ENCODE measurements around the gene RGS7BP.
"Not testable (repeated sequence)": the region's sequence is repeated elsewhere in the genome, so short reads cannot be mapped to it uniquely, and the experiment has no call there.

Gene RGS7BP

GRCh38 chr5:64505769-64506566, at the start of gene RGS7BP:
RGS7BP (plus strand) TSS chr5:64506015; CDS start chr5:64506625, 610 bp downstream.
- no peak for DNase-seq

- DNase-seq = no peak
These were observed 48.0 kb upstream of the RGS7BP start for GRCh38 chr5:64457846-64458245.

DNA sequence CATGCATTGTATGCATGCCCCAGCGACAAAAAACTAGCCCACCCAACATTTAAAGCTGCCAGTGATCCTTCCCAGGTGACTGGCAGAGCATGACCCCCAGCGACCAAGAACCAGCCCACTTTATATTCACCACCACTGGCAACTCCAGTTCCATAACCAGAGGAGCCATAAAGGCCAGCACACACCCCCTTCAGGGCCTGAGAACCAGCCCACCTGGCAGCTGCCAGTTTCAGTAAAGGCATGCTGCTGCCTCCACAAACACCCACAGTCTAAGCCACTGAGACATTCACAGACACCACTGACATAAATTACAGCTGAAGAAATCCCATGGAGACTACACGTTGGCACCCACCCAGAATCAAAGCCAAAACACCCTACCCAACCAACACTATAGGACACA, 46.9 kb upstream of the RGS7BP start:
- no peak for DNase-seq

DNA sequence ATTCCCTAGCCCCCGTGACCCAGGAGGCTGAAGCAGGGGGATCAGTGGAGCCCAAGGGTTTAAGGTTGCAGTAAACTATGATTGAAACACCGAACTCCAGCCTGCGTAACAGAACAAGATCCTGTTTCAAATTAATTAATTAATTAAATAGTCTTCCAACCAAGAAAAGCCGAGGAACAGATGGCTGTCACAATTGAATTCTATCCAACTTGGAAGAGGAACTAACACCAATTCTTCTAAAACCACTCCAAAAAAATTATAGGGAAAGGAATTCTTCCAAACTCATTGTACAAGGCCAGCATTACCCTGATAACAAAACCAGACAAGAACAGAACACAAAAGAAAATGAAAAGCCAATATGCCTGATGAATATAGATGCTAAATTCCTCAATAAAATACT, 43.4 kb upstream of the RGS7BP start:
- no peak for DNase-seq

- no peak for DNase-seq
These were observed 19.7 kb upstream of the RGS7BP start for GRCh38 chr5:64486163-64486562.

DNA sequence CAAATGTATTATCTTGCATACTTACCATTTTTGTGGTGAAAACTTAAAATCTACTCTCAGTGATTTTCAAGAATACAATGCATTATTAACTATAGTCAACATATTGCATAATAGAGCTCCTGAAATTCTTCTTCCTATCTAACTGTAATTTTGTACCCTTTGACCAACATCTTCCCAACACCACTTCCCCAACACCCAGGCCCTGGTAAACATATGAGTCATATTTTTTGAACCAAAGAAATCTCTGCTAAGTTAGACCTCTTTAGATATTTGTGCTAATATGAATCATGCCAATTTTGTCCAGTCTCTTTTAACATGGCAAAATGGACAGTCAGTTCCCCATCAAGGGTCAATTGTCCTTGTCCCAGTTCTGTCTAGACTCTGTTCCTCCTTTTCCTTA, 18.5 kb upstream of the RGS7BP start:
- DNase-seq = no peak

DNA sequence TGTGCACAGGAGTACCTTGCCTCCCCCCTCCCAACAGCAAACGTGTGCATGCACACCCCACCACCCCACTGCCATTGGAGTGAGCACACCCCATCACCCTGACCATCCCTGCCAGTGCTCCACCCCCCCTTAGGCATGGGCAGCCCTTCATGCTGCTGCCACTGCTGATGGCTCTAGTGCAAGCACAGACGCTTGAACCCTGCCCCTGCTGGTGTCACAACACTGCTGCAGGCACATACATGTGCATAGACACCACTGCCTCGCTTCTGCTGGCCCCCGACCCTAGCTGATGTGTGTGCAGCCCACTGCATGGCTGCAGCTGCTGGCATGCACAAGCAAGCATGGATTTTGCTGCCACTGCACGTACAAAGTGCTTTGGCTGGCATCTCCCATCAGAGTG, 16.0 kb upstream of the RGS7BP start:
- no peak for DNase-seq

DNA sequence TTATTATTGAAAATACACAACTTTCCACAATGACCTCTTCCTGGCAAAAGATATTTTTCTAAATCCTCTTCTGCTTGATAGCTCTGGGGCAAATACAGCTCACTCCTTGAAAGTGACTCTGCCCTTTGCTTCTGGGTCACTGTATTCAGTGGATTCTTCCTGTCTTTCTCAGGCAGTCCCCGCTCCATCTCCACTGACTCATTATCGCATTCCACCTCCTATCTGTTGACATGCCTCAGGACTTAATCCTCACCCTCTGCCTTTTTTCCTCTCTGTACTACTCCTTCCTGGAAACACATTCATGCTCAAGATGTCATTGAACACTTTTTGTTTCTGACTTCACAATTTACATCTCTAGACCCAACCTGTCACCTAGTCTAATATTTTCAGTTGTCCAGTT, 8.4 kb upstream of the RGS7BP start:
- no peak for DNase-seq

GRCh38 chr5:64502196-64502595, 3.6 kb upstream of the RGS7BP start:
- DNase-seq = no peak

DNA sequence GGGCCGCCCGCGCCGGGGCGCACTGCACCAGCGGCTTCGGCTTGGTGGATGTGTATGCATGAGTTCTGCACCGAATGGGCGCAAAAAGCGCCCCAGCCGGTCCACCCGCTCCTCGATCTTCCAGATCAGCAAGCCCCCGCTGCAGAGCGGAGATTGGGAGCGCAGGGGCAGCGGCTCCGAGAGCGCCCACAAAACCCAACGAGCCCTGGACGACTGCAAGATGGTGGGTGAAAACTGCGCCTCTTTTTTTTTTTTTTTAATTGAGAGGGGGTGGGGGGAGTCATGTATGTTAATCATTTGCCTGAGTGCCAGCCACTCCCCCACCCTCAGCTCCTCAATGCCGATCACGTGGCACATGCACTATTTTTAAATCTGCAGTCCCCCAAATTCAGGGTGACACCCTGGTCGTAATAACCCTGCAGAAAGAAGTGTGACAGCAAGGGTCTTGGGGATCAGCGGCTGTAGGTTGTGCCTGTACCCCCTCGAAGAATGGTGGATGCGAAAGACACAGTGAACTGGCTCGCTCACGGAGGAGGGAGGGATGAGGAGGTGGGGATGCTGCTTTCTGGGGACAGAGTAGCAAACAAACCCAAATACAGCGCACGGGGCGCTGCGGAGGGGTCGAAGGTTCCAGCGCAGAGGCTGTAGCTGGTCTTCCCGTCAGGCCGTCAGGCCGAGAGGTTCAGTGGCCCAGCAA, 900 bp downstream of the RGS7BP start:
- no peak for DNase-seq

DNA sequence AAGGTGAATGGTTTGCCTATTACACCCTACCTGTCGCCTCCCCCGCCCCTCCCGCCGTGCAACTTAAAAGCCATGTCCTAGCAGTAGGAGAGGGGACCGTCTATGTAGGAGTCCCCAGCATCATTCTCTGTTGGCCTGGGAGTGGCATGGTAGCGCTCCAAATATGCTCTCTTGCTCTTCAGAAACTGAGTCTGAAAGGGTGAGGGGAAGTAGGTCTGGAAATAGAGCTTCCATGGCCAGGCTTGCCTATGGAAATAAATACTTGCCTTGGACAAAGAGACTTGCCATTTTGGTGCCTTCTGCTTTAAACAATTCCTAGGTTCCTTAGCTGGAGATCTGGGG, 1.4 kb downstream of the RGS7BP start:
- DNase-seq = no peak

DNA sequence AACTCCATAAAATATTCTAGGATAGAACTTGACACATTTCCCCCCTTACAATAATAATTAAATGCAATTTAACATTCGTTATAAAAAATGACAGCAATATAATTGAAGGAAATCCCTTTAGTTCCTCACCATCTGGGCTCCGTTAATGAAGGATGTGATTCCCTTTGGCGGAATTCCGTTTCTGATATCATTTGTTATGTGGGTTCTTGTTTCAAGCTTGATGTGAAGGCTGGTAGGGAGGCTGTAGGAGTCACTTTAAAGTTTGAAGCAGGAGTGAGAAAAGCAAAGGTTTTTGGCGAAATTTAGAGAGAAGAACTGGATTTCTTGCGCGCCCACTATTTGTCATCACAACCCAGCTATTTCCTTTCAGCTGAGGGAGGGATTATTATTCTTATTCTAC, 4.0 kb downstream of the RGS7BP start:
- no peak for DNase-seq

DNA sequence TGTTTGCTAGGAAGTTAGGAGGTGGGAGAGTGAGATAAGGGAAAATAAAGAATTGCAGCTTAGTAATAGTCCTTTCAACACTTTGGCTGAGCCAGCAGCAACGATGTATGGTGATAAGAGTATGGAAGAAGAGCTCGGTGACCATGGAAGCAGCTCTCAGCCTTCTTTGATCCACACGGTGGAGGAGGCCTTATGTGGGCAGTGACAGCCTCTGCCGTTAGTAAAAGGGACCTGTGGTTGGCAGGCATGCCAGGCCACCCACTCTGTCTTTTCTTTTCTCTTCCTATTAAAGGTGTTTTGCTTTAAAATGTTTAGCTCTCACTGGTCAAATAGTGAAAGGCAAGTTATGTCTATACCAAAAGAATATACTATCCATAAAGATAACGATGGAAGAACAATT, 7.7 kb downstream of the RGS7BP start:
- DNase-seq = no peak

DNA sequence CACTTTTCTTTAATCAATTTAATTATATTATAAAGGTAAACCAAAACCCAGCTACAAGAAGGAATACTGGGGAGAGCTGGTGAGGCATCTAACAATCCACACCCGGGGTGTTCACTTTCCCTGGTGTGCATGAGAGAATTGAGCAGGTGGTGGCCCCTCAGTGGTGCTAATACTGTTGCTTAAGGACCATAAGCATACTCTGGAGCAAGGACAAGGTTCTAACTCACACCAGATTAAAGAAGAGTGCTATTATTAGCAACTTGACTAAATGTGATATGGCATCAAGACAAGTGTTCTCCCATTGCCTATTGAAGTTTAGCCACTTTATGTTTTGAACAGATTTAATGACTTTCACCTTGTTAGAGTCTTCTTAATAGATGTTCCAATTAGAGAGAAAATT, 8.8 kb downstream of the RGS7BP start:
- no peak for DNase-seq

DNA sequence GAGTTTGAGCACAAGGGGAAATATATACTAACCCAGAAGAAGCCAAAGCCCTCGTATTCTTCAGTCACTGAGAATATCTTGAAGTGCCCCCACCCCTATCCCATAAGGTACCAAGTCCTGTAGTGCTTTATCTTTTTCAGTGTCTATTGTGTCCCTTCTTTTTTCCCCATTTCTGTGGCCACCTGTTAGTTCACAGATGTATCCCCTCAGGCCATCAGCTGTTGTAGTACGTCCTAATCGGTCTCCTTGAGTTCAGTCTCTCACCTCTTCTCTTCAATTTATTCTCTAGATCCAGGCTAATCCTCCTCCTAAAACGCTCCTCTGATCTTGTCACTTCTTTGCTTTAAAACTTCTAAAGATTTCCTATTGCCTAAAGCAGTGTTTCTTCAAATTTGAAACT, 10.4 kb downstream of the RGS7BP start:
- DNase-seq = no peak

DNA sequence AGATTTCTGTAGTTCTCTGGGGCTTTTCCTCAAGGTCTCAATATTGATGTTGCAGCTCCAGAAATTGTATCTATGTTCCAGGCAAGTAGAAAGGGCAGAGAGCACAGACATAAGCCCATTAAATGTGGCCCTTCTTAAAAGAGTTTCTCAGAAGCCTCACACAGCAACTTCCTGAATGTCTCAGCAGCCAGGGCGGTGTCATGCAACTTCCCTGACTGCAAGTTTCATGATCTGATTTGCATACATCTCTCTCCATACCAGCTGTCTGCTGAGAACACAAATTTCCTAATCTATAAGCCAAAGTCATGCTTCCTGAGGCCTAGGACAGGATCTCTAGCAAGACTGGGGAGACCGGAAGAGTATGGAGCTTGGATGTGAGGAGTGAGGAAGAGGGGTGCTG, 13.0 kb downstream of the RGS7BP start:
- DNase-seq = no peak

DNA sequence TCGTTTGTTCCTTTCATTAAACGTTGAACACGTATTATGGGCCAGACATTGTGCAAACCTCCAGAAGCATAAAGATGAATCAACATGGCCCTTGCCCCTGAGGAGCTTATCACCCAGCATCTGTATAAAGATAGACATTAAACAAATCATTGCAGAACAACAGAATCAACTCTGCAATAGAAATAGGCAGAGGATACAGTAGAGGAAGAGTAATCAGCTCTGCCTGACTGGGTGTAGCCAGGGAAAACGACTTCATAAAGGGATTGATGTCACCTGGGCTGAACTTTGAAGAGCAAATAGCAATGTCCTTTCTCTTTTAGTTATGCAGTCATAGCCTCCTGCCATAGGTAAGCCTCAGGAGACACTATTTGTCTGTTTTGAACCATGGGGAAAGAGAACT, 13.4 kb downstream of the RGS7BP start:
- DNase-seq = no peak

DNA sequence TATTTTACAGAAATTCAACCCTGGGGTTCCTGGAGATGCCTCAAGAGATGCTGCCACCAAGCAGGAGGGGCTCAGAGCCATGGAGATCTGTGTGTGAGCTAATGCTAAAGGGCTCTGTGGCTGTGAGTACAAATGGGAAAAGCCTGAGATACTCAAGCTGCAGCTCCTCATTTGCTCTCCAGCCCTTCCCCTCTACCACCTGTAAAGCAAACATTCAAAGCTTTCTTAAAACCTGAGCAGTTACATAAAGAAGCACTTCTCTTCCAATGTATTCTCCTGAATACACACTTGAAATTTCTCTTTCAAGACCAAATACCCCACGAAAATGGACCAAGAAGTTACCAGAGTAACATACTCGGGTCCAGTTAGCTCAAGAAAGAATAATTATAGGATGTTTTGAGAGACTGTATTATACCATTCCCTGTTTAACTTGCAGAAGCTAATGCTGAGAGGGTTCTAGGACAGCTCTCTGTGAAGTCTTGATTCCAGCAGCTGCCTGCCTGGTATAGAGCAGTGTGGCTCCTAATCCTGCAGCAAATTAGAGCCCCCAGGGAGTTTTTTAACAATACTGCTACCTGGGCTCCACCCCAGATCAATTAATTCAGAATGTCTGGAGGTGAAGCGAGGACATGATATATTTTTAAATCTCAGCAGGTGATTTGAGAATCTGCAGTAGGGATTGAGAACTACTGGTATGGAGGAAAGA, 21.1 kb downstream of the RGS7BP start:
- no peak for DNase-seq

DNA sequence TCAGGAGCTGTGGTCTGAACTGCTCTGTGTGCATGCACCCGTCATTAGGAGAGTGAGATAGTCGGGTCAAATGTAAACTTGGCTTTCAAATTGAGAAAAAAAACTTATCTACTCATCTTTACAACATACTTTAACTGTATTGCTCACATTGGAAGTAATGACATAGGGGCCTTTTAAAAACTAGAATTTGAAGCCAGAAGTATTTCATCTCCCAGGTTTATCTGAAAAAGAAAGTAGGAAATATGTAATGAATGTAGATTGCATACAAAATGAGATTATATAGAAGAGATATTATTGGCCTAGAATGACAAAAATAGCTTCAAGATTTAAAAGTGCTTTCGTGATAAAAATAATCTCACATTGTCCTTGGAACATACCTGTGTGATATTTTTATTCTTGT, 24.3 kb downstream of the RGS7BP start:
- DNase-seq = no peak

GRCh38 chr5:64532212-64532611, 26.4 kb downstream of the RGS7BP start:
- DNase-seq = no peak

- no peak for DNase-seq
These were observed 26.8 kb downstream of the RGS7BP start for GRCh38 chr5:64532657-64533056.

- no peak for DNase-seq
These were observed 28.2 kb downstream of the RGS7BP start for GRCh38 chr5:64534033-64534432.

- no peak for DNase-seq
These were observed 52.1 kb downstream of the RGS7BP start for GRCh38 chr5:64557911-64558310.

DNA sequence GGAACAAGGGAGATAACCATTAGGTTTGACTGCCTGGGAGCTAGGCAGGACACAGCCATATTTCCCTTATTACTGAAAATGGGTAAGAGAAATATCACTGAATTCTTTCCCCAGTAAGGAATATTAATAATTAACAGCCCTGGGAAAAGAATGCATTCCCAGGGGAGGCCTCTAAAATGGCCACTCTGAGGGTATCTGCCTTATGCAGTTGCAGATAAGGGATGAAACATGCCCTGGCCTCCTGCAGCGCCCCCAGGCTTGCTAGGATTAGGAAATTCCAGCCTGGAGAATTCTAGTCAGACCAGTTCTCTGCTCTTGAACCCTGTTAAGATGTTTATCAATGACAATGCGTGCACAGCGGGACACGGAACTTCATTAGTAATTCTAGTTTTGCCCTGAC, 52.8 kb downstream of the RGS7BP start:
- DNase-seq = not testable (repeated sequence)

Data from CD4-positive, alpha-beta T cell treated with Interferon alpha-2 for 1 hour (primary cell).